ENCODE measurements around the gene IFIT3.

Gene IFIT3

DNA sequence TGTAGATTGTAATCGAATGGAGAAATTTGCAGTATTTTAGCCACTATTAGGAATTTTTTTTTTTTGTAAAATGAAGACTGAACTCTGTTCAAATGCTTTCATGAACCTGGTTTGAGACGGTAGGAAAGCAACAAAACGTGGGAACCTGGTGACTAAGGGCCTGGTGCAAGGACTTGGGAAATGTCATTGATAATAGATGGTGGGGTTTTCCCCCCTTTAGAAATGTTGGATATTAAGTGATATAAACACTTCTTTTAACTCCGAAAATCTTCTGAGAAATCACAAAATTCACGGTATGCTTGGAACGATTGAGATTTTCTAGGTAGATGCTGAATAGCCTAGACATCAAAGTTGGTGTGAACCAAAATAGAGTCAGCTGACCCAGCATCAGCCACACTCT is 19.5 kb upstream of the IFIT3 start (continued):
- no peak for TF ChIP-seq ZNF221 (tag by site-specific recombination; IDR thresholded peaks at IDR 0.05; ENCODE audit: borderline replicate concordance)

DNA sequence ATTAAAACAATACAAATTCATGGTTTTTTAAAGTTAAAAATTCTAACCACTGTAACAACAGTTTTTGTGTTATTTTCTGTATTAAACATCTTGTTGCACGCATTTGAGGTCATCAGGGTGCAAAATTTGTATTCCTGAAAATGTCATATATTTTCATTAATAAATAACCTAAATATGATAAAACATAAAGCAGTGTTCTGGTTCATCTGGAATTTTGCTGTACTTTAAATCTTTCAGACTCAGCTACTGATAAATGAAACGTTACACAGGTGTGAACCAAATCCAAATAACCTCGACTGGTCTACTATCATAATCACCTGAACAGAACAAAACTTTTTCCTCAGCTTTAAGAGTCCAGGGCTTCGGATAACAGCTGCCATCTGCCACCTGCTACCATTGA is 19.1 kb upstream of the IFIT3 start:
- POLR2A ChIA-PET: no interaction called here

DNA sequence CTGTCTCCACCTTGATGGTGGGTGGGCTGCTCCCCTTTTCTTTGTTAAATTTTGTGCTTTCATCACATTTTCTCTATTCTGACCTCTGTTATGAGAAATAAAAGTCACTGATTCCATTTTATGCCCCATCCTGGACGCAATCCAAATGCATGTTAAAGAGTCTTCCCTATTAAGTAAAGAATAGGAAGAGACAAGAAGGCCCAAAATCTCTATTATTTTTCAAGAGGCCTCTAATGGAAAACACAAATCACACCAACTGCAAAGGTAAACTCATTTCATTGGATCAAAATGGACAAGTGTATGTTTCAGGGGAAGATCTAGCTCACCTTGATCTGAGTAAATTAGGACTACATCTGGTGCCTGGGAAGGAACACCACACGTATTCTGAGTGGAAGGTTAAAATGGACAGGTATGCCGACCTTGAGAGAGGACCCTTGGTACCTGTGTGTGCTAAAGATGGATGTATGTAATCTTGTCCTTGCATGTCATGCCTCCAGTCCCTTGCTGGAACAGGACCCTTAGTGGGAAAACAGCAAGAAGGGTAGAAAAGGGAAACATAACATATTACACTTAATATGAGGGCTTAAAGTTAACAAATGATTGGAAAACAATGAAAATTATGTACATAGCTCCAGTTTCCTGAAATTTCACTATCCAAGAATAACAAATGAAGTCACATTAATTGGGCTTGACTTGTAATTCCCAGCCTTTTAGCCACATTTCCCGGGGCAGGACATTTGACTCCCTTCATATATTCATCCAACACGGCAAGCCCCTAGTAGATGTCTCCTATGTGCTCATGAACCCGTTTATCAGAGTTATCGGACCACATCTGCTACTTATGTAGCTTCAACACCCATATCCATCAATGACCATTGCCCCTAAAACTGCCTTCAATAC is 18.4 kb upstream of the IFIT3 start:
- Histone ChIP-seq H3K4me1 (ENCODE audit: control insufficient read depth, insufficient read depth, low read length) (no peaks in the 10 kb centered on the region), H3K27ac (ENCODE audit: extremely low read depth, low read depth, low read length) (no peak overlapping the region), H3K36me3 (ENCODE audit: control insufficient read depth in 2 of 2, insufficient read depth in 1 of 2, low read length in 2 of 2) (no peaks in the 10 kb centered on the region), H3K9me3 (ENCODE audit: control insufficient read depth, insufficient read depth, low read depth, low read length) (no peaks in the 10 kb centered on the region), H3K4me3 (ENCODE audit: low read depth, low read length) (no peak overlapping the region)
- ChIA-PET CTCF (no interaction called here), POLR2A (no interaction called here)
- TF ChIP-seq ZNF335 (tag by site-specific recombination; conservative IDR thresholded peaks at IDR 0.05) (no peak), EGR2 (tag by site-specific recombination; IDR thresholded peaks at IDR 0.05; ENCODE audit: low read depth) (no peak), ZNF664 (tag by site-specific recombination; IDR thresholded peaks at IDR 0.05) (no peak), KLF9 (tag by site-specific recombination; IDR thresholded peaks at IDR 0.05; ENCODE audit: low read depth) (no peak), ZNF521 (tag by site-specific recombination; IDR thresholded peaks at IDR 0.05) (no peak)

More for the DNA sequence above, 19.1 kb upstream of the IFIT3 start:
- H3K27ac ChIP-seq (ENCODE audit: extremely low read depth, low read depth, low read length): no peak overlapping the region
- no peaks in the 10 kb centered on the region for H3K9me3 ChIP-seq (ENCODE audit: control insufficient read depth, insufficient read depth, low read depth, low read length)
- CTCF ChIA-PET: no interaction called here
- no peaks in the 10 kb centered on the region for H3K36me3 ChIP-seq (ENCODE audit: control insufficient read depth in 2 of 2, insufficient read depth in 1 of 2, low read length in 2 of 2)
- no peak overlapping the region for H3K4me3 ChIP-seq (ENCODE audit: low read depth, low read length)
- H3K4me1 ChIP-seq (ENCODE audit: control insufficient read depth, insufficient read depth, low read length): no peaks in the 10 kb centered on the region
- TF ChIP-seq, protein P1, sequence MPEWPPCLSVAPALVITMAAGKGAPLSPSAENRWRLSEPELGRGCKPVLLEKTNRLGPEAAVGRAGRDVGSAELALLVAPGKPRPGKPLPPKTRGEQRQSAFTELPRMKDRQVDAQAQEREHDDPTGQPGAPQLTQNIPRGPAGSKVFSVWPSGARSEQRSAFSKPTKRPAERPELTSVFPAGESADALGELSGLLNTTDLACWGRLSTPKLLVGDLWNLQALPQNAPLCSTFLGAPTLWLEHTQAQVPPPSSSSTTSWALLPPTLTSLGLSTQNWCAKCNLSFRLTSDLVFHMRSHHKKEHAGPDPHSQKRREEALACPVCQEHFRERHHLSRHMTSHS (tag by site-specific recombination; IDR thresholded peaks at IDR 0.05): no peak
- TF ChIP-seq, protein P2, sequence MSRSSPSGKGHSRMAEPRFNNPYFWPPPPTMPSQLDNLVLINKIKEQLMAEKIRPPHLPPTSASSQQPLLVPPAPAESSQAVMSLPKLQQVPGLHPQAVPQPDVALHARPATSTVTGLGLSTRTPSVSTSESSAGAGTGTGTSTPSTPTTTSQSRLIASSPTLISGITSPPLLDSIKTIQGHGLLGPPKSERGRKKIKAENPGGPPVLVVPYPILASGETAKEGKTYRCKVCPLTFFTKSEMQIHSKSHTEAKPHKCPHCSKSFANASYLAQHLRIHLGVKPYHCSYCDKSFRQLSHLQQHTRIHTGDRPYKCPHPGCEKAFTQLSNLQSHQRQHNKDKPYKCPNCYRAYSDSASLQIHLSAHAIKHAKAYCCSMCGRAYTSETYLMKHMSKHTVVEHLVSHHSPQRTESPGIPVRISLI (tag by site-specific recombination; IDR thresholded peaks at IDR 0.05): no peak
- TF ChIP-seq ZNF624 (tag by site-specific recombination; IDR thresholded peaks at IDR 0.05): no peak
- TF ChIP-seq, protein P3, sequence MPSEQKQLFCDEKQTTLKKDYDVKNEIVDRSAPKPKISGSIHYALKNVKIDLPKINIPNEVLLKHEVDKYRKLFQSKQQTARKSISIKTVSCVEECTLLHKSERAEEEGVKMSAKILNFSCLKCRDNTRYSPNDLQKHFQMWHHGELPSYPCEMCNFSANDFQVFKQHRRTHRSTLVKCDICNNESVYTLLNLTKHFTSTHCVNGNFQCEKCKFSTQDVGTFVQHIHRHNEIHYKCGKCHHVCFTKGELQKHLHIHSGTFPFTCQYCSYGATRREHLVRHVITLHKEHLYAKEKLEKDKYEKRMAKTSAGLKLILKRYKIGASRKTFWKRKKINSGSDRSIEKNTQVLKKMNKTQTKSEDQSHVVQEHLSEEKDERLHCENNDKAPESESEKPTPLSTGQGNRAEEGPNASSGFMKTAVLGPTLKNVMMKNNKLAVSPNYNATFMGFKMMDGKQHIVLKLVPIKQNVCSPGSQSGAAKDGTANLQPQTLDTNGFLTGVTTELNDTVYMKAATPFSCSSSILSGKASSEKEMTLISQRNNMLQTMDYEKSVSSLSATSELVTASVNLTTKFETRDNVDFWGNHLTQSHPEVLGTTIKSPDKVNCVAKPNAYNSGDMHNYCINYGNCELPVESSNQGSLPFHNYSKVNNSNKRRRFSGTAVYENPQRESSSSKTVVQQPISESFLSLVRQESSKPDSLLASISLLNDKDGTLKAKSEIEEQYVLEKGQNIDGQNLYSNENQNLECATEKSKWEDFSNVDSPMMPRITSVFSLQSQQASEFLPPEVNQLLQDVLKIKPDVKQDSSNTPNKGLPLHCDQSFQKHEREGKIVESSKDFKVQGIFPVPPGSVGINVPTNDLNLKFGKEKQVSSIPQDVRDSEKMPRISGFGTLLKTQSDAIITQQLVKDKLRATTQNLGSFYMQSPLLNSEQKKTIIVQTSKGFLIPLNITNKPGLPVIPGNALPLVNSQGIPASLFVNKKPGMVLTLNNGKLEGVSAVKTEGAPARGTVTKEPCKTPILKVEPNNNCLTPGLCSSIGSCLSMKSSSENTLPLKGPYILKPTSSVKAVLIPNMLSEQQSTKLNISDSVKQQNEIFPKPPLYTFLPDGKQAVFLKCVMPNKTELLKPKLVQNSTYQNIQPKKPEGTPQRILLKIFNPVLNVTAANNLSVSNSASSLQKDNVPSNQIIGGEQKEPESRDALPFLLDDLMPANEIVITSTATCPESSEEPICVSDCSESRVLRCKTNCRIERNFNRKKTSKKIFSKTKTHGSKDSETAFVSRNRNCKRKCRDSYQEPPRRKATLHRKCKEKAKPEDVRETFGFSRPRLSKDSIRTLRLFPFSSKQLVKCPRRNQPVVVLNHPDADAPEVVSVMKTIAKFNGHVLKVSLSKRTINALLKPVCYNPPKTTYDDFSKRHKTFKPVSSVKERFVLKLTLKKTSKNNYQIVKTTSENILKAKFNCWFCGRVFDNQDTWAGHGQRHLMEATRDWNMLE (tag by site-specific recombination; conservative IDR thresholded peaks at IDR 0.05; ENCODE audit: low read depth): no peak
- no peak for TF ChIP-seq ZNF133 (tag by site-specific recombination; IDR thresholded peaks at IDR 0.05)
- TF ChIP-seq ZNF600 (tag by site-specific recombination; IDR thresholded peaks at IDR 0.05): no peak
- no peak for TF ChIP-seq ZNF701 (tag by site-specific recombination; IDR thresholded peaks at IDR 0.05)
- TF ChIP-seq ZSCAN23 (tag by site-specific recombination; IDR thresholded peaks at IDR 0.05): no peak
- TF ChIP-seq, protein P4, sequence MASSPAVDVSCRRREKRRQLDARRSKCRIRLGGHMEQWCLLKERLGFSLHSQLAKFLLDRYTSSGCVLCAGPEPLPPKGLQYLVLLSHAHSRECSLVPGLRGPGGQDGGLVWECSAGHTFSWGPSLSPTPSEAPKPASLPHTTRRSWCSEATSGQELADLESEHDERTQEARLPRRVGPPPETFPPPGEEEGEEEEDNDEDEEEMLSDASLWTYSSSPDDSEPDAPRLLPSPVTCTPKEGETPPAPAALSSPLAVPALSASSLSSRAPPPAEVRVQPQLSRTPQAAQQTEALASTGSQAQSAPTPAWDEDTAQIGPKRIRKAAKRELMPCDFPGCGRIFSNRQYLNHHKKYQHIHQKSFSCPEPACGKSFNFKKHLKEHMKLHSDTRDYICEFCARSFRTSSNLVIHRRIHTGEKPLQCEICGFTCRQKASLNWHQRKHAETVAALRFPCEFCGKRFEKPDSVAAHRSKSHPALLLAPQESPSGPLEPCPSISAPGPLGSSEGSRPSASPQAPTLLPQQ (tag by site-specific recombination; IDR thresholded peaks at IDR 0.05): no peak
- TF ChIP-seq ZEB2 (tag by site-specific recombination; IDR thresholded peaks at IDR 0.05): no peak
